GM13976 (cell line): ENCODE measurements around the gene GPRIN3.

ENCODE experiments used
- DNase-seq: peaks from one replicate; pipeline ENCODE4 v3.0.0; 2012; ENCODE audit warnings: low spot score
- CTCF ChIP-seq: IDR thresholded peaks from 2 replicates; pipeline ENCODE4 v1.5.1; 2012; ENCODE audit warnings: borderline replicate concordance, mild to moderate bottlenecking; ENCODE audit not compliant: insufficient read depth; ENCODE audit errors: extremely low read depth, missing control alignments, control extremely low read depth
- in situ Hi-C: fragments of 300-500 bp; cut with MboI; formaldehyde crosslinking; loops from one replicate; pipeline ENCODE4 v1.12.0; 2022; ENCODE audit warnings: low sequenced_read_pairs, mixed read lengths, inconsistent platforms; ENCODE audit not compliant: unreplicated experiment

Gene GPRIN3

GRCh38 chr4:89307446-89308160, at the start of gene GPRIN3:
Gene GPRIN3 (minus strand): TSS chr4:89307800. CDS start chr4:89250110, 57,690 bp downstream.
- in situ Hi-C loops: no loop called here

GRCh38 chr4:89357340-89357739, 49.7 kb upstream of the GPRIN3 start:
- no peak for DNase-seq
- no peak for TF ChIP-seq CTCF
- in situ Hi-C loops: no loop called here

More at GRCh38 chr4:89307446-89308160, at the start of gene GPRIN3:
- peak; percentile 58 for DNase-seq
- no peak for TF ChIP-seq CTCF

- in situ Hi-C loops: no loop called here
- DNase-seq: no peak
These were observed 48.5 kb upstream of the GPRIN3 start for GRCh38 chr4:89356086-89356485.

GRCh38 chr4:89353514-89353913, 45.9 kb upstream of the GPRIN3 start:
- no peak for DNase-seq
- in situ Hi-C loops: no loop called here
- TF ChIP-seq CTCF: no peak

More at GRCh38 chr4:89356086-89356485, 48.5 kb upstream of the GPRIN3 start:
- TF ChIP-seq CTCF: no peak

- in situ Hi-C loops: no loop called here
- no peak for TF ChIP-seq CTCF
- no peak for DNase-seq
These were observed 44.9 kb upstream of the GPRIN3 start for GRCh38 chr4:89352541-89352940.

- no peak for DNase-seq
- no peak for TF ChIP-seq CTCF
- in situ Hi-C loops: no loop called here
These were observed 43.6 kb upstream of the GPRIN3 start for GRCh38 chr4:89351201-89351600.
